ENCODE results near the gene CASP2.

- TF ChIP-seq POLR2A (IDR thresholded peaks at IDR 0.05) (no peak), CTCF (IDR thresholded peaks at IDR 0.05 in 4 of 5, conservative IDR thresholded peaks at IDR 0.05 in 1 of 5) (no peak)
These were observed 8.7 kb upstream of the CASP2 start for GRCh38 chr7:143279186-143280098.

Measured in gastrocnemius medialis (tissue), 4 donors.